Astrocyte of the cerebellum (primary cell): ENCODE measurements around the gene TTYH3.

Experiments used
- DNase-seq: peaks from one replicate; pipeline ENCODE4 v3.0.0-alpha.2; 2011; ENCODE audit warnings: low read depth
- H3K4me3 ChIP-seq: 2 replicates; pipeline ENCODE4 v1.5.1; 2011; ENCODE audit warnings: mild to moderate bottlenecking, low read depth, low read length, moderate library complexity
- in situ Hi-C: cut with HindIII; loops from 2 replicates; pipeline ENCODE4 v1.10.0; 2017; ENCODE audit warnings: low sequenced_read_pairs
- TF ChIP-seq, protein P1 (sequence below): IDR thresholded peaks from 2 replicates; pipeline ENCODE4 v1.5.1; 2012; ENCODE audit warnings: low read length, low read depth, moderate library complexity, mild to moderate bottlenecking; ENCODE audit errors: missing control alignments

TTYH3 gene, protein sequence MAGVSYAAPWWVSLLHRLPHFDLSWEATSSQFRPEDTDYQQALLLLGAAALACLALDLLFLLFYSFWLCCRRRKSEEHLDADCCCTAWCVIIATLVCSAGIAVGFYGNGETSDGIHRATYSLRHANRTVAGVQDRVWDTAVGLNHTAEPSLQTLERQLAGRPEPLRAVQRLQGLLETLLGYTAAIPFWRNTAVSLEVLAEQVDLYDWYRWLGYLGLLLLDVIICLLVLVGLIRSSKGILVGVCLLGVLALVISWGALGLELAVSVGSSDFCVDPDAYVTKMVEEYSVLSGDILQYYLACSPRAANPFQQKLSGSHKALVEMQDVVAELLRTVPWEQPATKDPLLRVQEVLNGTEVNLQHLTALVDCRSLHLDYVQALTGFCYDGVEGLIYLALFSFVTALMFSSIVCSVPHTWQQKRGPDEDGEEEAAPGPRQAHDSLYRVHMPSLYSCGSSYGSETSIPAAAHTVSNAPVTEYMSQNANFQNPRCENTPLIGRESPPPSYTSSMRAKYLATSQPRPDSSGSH

DNA sequence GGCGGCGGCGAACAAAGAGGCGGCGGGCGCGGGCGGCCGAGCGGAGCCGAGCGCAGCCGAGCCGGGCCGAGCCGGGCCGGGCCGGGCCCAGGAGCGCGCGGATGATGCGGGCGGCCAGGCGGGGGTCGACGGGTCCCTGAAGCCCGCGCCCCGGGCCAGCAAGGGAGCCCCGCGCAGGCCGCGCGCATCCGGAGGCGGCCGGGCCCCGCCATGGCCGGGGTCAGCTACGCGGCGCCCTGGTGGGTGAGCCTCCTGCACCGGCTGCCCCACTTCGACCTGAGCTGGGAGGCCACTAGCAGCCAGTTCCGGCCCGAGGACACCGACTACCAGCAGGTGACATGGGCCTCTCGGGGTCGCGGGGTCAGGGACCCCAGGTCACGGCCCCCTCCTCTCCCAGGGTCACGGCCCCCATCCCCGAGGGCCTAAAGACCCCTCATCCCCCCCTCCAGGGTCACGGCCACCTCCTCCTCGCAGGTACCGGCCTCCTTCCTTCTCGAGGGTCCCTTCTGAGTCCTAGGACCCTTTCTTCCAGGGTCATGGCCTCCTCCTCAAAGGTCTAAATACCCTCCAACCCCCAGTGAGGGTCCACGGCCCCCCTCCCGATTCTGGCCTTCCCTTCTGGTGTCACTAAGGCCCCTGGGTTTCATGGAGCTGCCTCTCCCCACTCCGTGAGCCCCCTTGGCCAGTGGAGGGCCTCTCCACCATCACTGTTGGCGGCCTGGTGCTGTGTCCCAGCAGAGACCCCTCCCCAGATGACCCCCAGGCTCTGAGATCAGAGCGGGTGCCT is at the start of gene TTYH3:
Gene TTYH3 (plus strand): TSS at position 41 of the 787 bp plus-strand sequence. CDS start 170 bp downstream, at position 211.
- in situ Hi-C loops: no loop called here
- peak within 1 kb of the TSS; percentile 90 for H3K4me3 ChIP-seq
- DNase-seq: no peak
- TF ChIP-seq, protein P1, sequence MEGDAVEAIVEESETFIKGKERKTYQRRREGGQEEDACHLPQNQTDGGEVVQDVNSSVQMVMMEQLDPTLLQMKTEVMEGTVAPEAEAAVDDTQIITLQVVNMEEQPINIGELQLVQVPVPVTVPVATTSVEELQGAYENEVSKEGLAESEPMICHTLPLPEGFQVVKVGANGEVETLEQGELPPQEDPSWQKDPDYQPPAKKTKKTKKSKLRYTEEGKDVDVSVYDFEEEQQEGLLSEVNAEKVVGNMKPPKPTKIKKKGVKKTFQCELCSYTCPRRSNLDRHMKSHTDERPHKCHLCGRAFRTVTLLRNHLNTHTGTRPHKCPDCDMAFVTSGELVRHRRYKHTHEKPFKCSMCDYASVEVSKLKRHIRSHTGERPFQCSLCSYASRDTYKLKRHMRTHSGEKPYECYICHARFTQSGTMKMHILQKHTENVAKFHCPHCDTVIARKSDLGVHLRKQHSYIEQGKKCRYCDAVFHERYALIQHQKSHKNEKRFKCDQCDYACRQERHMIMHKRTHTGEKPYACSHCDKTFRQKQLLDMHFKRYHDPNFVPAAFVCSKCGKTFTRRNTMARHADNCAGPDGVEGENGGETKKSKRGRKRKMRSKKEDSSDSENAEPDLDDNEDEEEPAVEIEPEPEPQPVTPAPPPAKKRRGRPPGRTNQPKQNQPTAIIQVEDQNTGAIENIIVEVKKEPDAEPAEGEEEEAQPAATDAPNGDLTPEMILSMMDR: no peak

DNA sequence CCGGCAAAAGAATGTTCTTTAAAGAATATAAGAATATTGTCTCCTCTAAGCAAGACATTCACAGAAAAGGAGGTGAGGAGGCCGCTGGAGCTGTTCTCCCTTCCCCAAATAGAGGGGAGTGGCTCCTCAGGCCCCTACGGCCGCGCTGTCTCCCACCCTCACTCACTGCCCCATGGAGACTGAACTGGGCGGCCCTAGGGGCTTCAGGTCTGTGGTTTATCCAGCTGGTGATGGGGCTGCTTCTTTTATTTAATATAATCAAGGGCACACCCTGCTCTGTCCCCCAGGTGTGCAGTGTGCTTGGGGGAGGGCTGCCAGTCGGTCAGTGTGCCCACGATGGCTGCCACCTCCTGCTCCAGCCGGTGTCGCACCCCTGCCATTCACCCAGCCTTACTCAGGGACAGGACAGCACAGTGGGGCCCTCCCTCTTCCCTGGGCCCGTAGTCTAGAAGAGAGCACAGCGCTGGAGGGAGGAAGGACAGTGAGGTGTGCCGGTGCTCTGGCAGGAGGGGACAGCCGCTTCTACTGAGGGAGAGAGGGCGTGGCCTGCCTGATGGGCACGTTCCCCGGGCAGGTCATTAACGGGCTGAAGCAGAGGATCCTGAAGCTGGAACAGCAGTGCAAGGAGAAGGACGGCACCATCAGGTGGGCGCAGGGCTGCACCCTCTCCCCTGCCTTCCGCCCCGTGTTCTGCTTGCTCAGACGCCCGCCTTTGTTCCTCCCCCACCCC is 49.6 kb upstream of the TTYH3 start:
- H3K4me3 ChIP-seq: no peak overlapping the region
- in situ Hi-C loops: no loop called here
- TF ChIP-seq, protein P1: no peak
- no peak for DNase-seq

DNA sequence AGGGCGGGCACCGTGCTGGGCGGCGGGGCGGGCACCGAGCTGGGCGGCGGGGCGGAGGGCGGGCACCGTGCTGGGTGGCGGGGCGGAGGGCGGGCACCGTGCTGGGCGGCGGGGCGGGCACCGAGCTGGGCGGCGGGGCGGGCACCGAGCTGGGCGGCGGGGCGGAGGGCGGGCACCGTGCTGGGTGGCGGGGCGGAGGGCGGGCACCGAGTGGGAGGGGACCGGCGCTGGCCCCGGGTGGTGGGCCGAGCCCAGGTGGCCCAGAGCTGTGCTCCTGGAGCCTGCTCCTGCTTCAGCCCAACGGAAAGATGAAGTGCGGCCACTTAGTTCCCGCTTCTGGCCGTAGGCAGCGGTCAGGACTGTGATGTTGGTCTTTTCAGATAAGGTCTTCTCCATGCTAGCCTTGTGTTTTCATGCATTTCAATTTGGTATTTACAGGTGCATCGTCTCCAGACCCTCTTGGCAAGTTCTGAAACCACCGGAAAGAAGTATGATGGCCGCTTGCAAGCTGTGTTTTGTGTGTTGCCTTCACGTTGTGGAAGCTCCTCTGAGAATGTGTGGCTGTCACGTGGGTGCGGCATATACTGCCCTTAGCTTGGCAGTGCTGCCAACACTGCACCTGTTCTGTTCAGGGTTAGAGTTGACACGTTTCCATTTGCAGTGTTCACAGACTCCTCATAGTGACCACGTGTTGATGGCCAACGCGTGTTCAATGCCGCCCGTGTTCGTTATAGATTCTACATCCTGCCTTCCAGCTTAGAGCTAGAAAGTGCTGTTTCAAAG is 47.8 kb upstream of the TTYH3 start:
- TF ChIP-seq, protein P1: no peak
- no peak for DNase-seq
- in situ Hi-C loops: no loop called here
- H3K4me3 ChIP-seq: no peak overlapping the region

DNA sequence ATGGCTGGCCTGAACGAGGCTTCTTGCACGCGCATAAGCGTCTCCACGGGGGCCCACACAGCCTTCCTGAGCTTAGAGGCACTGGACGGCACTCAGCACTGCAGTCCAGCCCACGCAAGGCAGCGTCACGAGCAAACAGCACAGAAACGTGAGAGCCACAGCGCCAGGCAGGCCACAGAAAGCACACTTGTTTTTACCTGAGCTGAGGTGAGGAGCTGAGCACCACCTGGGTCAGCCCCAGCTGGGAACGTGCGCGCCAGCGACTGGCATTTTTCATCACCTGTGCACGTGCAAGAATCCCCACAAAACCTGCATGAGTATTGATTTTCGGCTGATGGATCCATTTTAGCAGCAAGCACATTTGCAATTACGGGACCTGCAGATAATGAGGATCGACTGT is 46.3 kb upstream of the TTYH3 start:
- TF ChIP-seq, protein P1: no peak
- in situ Hi-C loops: no loop called here
- no peak overlapping the region for H3K4me3 ChIP-seq
- no peak for DNase-seq

DNA sequence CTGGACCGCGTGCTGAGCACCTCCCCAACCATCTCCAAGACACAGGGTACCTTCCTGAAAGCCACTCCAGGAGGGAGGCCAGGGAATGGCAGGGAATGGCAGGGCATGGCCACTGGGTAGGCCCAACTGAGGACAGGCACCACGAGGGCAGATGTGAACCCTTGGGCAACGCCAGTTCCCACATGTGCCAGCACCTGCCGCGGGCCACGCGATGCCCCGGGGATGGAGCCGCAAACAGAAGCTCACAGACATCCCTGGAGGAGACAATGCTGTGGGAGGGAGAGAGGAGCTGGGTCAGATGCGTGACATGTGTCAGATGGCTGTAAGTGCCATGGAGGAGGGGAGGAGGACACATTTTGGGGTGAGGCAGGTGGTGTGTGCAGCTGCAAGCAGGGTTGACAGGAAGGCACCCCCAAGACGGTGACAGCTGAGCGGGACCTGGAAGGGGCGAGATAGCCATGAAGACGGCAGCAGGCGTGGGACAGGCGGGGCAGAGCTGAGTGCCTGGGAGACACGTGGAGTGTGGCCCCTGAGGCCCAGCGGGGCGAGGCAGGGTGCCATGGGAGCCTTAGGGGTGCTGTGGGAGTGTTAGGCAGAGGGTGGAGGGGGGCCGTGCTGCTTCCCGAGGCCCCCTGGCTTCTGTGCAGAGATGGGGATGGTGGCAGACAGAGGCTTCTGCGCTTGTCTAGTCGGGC is 45.3 kb upstream of the TTYH3 start:
- in situ Hi-C loops: no loop called here
- TF ChIP-seq, protein P1: no peak
- no peak overlapping the region for H3K4me3 ChIP-seq
- no peak for DNase-seq
